Epithelial cell of esophagus (primary cell): ENCODE results near the gene YAP1.

ENCODE experiments used
- DNase-seq: peaks from one replicate; pipeline ENCODE4 v3.0.0; 2010; ENCODE audit warnings: low read depth
- H3K4me3 ChIP-seq: 2 replicates; pipeline ENCODE4 v1.5.1; 2011; ENCODE audit warnings: mild to moderate bottlenecking, low read length, control low read depth
- CTCF ChIP-seq: IDR thresholded peaks from 2 replicates; pipeline ENCODE4 v1.5.1; 2011; ENCODE audit warnings: low read depth, mild to moderate bottlenecking, low read length, control low read depth, inconsistent platforms; ENCODE audit not compliant: insufficient read depth; ENCODE audit errors: missing control alignments

Gene YAP1

GRCh38 chr11:102168481-102168880, 58.2 kb downstream of the YAP1 start:
- TF ChIP-seq CTCF = no peak
- H3K4me3 ChIP-seq = no peak overlapping the region
- DNase-seq = peak; percentile 50

- no peak for TF ChIP-seq CTCF
- DNase-seq = peak; percentile 43
- no peak overlapping the region for H3K4me3 ChIP-seq
Measured at GRCh38 chr11:102171101-102171500, 60.9 kb downstream of the YAP1 start.

- no peak for TF ChIP-seq CTCF
- peak; percentile 23 for DNase-seq
- H3K4me3 ChIP-seq = no peak overlapping the region
Measured at GRCh38 chr11:102172127-102172848, 62.0 kb downstream of the YAP1 start.

GRCh38 chr11:102177126-102177525, 66.9 kb downstream of the YAP1 start:
- no peak overlapping the region for H3K4me3 ChIP-seq
- DNase-seq = no peak
- TF ChIP-seq CTCF = no peak

GRCh38 chr11:102177974-102178631, 67.9 kb downstream of the YAP1 start:
- DNase-seq = peak; percentile 97
- no peak for TF ChIP-seq CTCF
- no peak overlapping the region for H3K4me3 ChIP-seq

GRCh38 chr11:102179371-102179770, 69.1 kb downstream of the YAP1 start:
- DNase-seq = no peak
- H3K4me3 ChIP-seq = no peak overlapping the region
- no peak for TF ChIP-seq CTCF
